TTC549 (cell line): ENCODE data around the gene HMBS.

Experiments
- FAIRE-seq: peaks from 2 replicates; lab custom pipeline; 2012; peaks lifted over from hg19 to GRCh38; lab: Jason Lieb, UNC

The HMBS gene

GRCh38 chr11:119067371-119068222, 17.1 kb upstream of the HMBS start, which contains the start of gene VPS11:
Gene VPS11, plus strand, starts transcription at chr11:119067818. Its CDS starts 6 bp downstream, at chr11:119067824.
- FAIRE-seq: peak; percentile 41

GRCh38 chr11:119077839-119078238, 6.8 kb upstream of the HMBS start:
- no peak for FAIRE-seq

GRCh38 chr11:119078675-119079420, 5.8 kb upstream of the HMBS start:
- no peak for FAIRE-seq

GRCh38 chr11:119081682-119082260, 2.9 kb upstream of the HMBS start:
- no peak for FAIRE-seq

- FAIRE-seq: no peak
These were observed 761 bp downstream of the HMBS start for GRCh38 chr11:119085437-119085847.

GRCh38 chr11:119087123-119087522, 2.4 kb downstream of the HMBS start:
- FAIRE-seq: no peak

- no peak for FAIRE-seq
These were observed 3.1 kb downstream of the HMBS start for GRCh38 chr11:119087747-119088241.

GRCh38 chr11:119088406-119088805, 3.7 kb downstream of the HMBS start:
- FAIRE-seq: no peak

GRCh38 chr11:119089319-119089718, 4.6 kb downstream of the HMBS start:
- no peak for FAIRE-seq

- FAIRE-seq: no peak
These were observed 6.5 kb downstream of the HMBS start for GRCh38 chr11:119091178-119091577.

GRCh38 chr11:119091966-119092879, 7.5 kb downstream of the HMBS start:
- FAIRE-seq: no peak

GRCh38 chr11:119092880-119093842, 8.5 kb downstream of the HMBS start:
- no peak for FAIRE-seq

- FAIRE-seq: no peak
These were observed 9.5 kb downstream of the HMBS start for GRCh38 chr11:119093942-119094815.

- no peak for FAIRE-seq
These were observed 10.1 kb downstream of the HMBS start for GRCh38 chr11:119094816-119095065.

GRCh38 chr11:119095066-119095880, 10.6 kb downstream of the HMBS start:
- peak; percentile 97 for FAIRE-seq

- no peak for FAIRE-seq
These were observed 15.0 kb downstream of the HMBS start for GRCh38 chr11:119099711-119100110.

GRCh38 chr11:119100246-119100970, 15.7 kb downstream of the HMBS start:
- peak; percentile 59 for FAIRE-seq
